H1 (cell line): ENCODE measurements around the gene SPATA31E1. TPM values are rescaled to one million over a fixed set of nuclear protein-coding genes. Genes with fewer than 3 reads are reported as not detected.

ENCODE experiments used
- CTCF ChIA-PET: fragments of 300-600 bp; sonication (Branson Sonifier 250); formaldehyde crosslinking; loops from one replicate; lab custom pipeline; 2021; ENCODE audit not compliant: partially characterized antibody; lab: Charles Lee
- POLR2A ChIA-PET: fragments of 300-600 bp; sonication (Branson Sonifier 250); formaldehyde crosslinking; loops from one replicate; lab custom pipeline; 2021; ENCODE audit warnings: inconsistent platforms; ENCODE audit not compliant: partially characterized antibody; lab: Charles Lee
- DNase-seq, 2 experiments: peaks; one replicate each; pipeline versions ENCODE4 v3.0.0 to v3.0.0-alpha.2; 2010 to 2022; ENCODE audit warnings: low spot score in 2 of 2, low read depth in 1 of 2, mixed read lengths in 1 of 2
- FAIRE-seq: peaks from 2 replicates; lab custom pipeline; 2011; peaks lifted over from hg19 to GRCh38; lab: Jason Lieb, UNC
- H2AFZ ChIP-seq: 2 replicates; pipeline ENCODE4 v1.8.1; 2012; ENCODE audit warnings: low read length, inconsistent platforms
- H2AK5ac ChIP-seq: 2 replicates; pipeline ENCODE4 v1.6.1; 2013; ENCODE audit warnings: low read depth, low read length
- H2BK120ac ChIP-seq: replicated peaks from 2 replicates; pipeline ENCODE3; 2013; ENCODE audit warnings: low read depth, low read length, inconsistent platforms
- H2BK12ac ChIP-seq: 2 replicates; pipeline ENCODE4 v1.6.1; 2013; ENCODE audit warnings: low read depth, low read length
- H2BK15ac ChIP-seq: 2 replicates; pipeline ENCODE4 v1.6.1; 2013; ENCODE audit warnings: low read length
- H2BK20ac ChIP-seq: 2 replicates; pipeline ENCODE4 v1.6.1; 2013; ENCODE audit warnings: low read length
- H2BK5ac ChIP-seq: 2 replicates; pipeline ENCODE4 v1.6.1; 2013; ENCODE audit warnings: low read depth, low read length
- H3K14ac ChIP-seq: 2 replicates; pipeline ENCODE4 v1.6.1; 2013; ENCODE audit warnings: inconsistent platforms; ENCODE audit not compliant: insufficient read length
- H3K18ac ChIP-seq: 2 replicates; pipeline ENCODE4 v1.6.1; 2013; ENCODE audit warnings: low read length; ENCODE audit errors: extremely low read depth
- H3K23ac ChIP-seq: 2 replicates; pipeline ENCODE4 v1.6.1; 2013; ENCODE audit warnings: inconsistent platforms; ENCODE audit not compliant: insufficient read length
- H3K23me2 ChIP-seq: 2 replicates; pipeline ENCODE4 v1.6.1; 2013; ENCODE audit warnings: low read depth, low read length
- H3K27ac ChIP-seq: 2 replicates; pipeline ENCODE4 v1.6.1; 2011; ENCODE audit warnings: low read depth, low read length, inconsistent platforms
- H3K27me3 ChIP-seq, 4 experiments: replicated peaks in 1 of 4; 1 replicate in 1 of 4; 2 replicates in 3 of 4; pipeline versions ENCODE4 v1.6.1 to v1.8.1; 2011 to 2013; ENCODE audit warnings: low read length in 3 of 4, mild to moderate bottlenecking in 3 of 4, inconsistent platforms in 2 of 4, mixed read lengths in 2 of 4, moderate library complexity in 1 of 4; ENCODE audit not compliant: control insufficient read depth in 3 of 4, insufficient read depth in 3 of 4; ENCODE audit errors: extremely low read depth in 1 of 4
- H3K36me3 ChIP-seq, 4 experiments: 2 replicates each; pipeline versions ENCODE4 v1.6.1 to v1.8.1; 2011 to 2013; ENCODE audit warnings: mild to moderate bottlenecking in 4 of 4, low read length in 3 of 4, moderate library complexity in 2 of 4, control low read depth in 1 of 4, inconsistent platforms in 1 of 4; ENCODE audit not compliant: insufficient read depth in 4 of 4, control insufficient read depth in 2 of 4
- H3K4ac ChIP-seq: replicated peaks from 2 replicates; pipeline ENCODE3; 2013; ENCODE audit warnings: low read length, low read depth, mixed read lengths, inconsistent platforms; ENCODE audit not compliant: insufficient read length
- H3K4me1 ChIP-seq, 4 experiments: replicated peaks in 1 of 4; 1 replicate in 1 of 4; 2 replicates in 3 of 4; pipeline versions ENCODE4 v1.6.1 to v1.8.1; 2011 to 2013; ENCODE audit warnings: low read length in 3 of 4, inconsistent platforms in 2 of 4, mixed read lengths in 1 of 4; ENCODE audit not compliant: insufficient read depth in 4 of 4, control insufficient read depth in 3 of 4
- H3K4me2 ChIP-seq, 2 experiments: 2 replicates each; pipeline versions ENCODE4 v1.6.1 to v1.8.1; 2011 to 2013; ENCODE audit warnings: low read depth in 2 of 2, low read length in 2 of 2, control low read depth in 1 of 2, inconsistent platforms in 1 of 2, mild to moderate bottlenecking in 1 of 2; ENCODE audit not compliant: insufficient read depth in 1 of 2
- H3K4me3 ChIP-seq, 4 experiments: fragments of 200-600, 300-600 bp in 1 of 4; sonication (generic), shearing (Covaris generic), sonication (Bioruptor Twin) in 1 of 4; 2 replicates each; pipeline versions ENCODE4 v1.5.1 to v1.8.1; 2011 to 2016; ENCODE audit warnings: low read length in 4 of 4, low read depth in 3 of 4, control low read depth in 2 of 4, inconsistent platforms in 2 of 4, mild to moderate bottlenecking in 2 of 4, mixed read lengths in 1 of 4, moderate library complexity in 1 of 4; ENCODE audit not compliant: insufficient read depth in 2 of 4; ENCODE audit errors: extremely low read depth in 1 of 4
- H3K56ac ChIP-seq: replicated peaks from 2 replicates; pipeline ENCODE3; 2013; ENCODE audit warnings: low read depth, mild to moderate bottlenecking, mixed read lengths, low read length, inconsistent platforms; ENCODE audit not compliant: insufficient read length
- H3K79me1 ChIP-seq: 2 replicates; pipeline ENCODE4 v1.6.1; 2013; ENCODE audit warnings: low read depth, low read length, control low read depth
- H3K79me2 ChIP-seq, 2 experiments: 2 replicates each; pipeline versions ENCODE4 v1.6.1 to v1.8.1; 2012 to 2013; ENCODE audit warnings: low read length in 2 of 2, mild to moderate bottlenecking in 2 of 2, inconsistent platforms in 1 of 2; ENCODE audit not compliant: insufficient read depth in 2 of 2, control insufficient read depth in 1 of 2
- H3K9ac ChIP-seq, 4 experiments: replicated peaks in 1 of 4; 1 replicate in 1 of 4; 2 replicates in 3 of 4; pipeline versions ENCODE4 v1.6.1 to v1.8.1; 2011 to 2013; ENCODE audit warnings: low read depth in 3 of 4, low read length in 3 of 4, control low read depth in 2 of 4, mild to moderate bottlenecking in 2 of 4, moderate library complexity in 2 of 4, inconsistent platforms in 1 of 4; ENCODE audit errors: extremely low read depth in 1 of 4
- H3K9me3 ChIP-seq, 2 experiments: 2 replicates each; pipeline versions ENCODE4 v1.6.1 to v1.8.1; 2012 to 2013; ENCODE audit warnings: mild to moderate bottlenecking in 2 of 2, moderate library complexity in 2 of 2, control low read depth in 1 of 2, inconsistent platforms in 1 of 2, low read depth in 1 of 2, low read length in 1 of 2, mixed read lengths in 1 of 2; ENCODE audit not compliant: insufficient read depth in 2 of 2
- H4K20me1 ChIP-seq, 2 experiments: replicated peaks in 1 of 2; 2 replicates each; pipeline versions ENCODE3 to v1.8.1; 2011 to 2013; ENCODE audit warnings: inconsistent platforms in 2 of 2, low read length in 2 of 2, mild to moderate bottlenecking in 1 of 2; ENCODE audit not compliant: insufficient read depth in 2 of 2, control insufficient read depth in 1 of 2
- H4K5ac ChIP-seq: 2 replicates; pipeline ENCODE4 v1.6.1; 2013; ENCODE audit warnings: low read length, low read depth, mixed read lengths, inconsistent platforms; ENCODE audit not compliant: insufficient read length
- H4K8ac ChIP-seq: 2 replicates; pipeline ENCODE4 v1.8.0; 2013; ENCODE audit warnings: mild to moderate bottlenecking, moderate library complexity, low read length, inconsistent platforms; ENCODE audit not compliant: insufficient read depth; ENCODE audit errors: extremely low read depth
- H4K91ac ChIP-seq: replicated peaks from 2 replicates; pipeline ENCODE3; 2013; ENCODE audit warnings: low read length, mixed read lengths, inconsistent platforms; ENCODE audit not compliant: insufficient read length
- CTBP2 ChIP-seq: IDR thresholded peaks from 2 replicates; pipeline ENCODE4 v1.7.0; 2011; ENCODE audit warnings: borderline replicate concordance, mild to moderate bottlenecking, moderate library complexity, mixed read lengths, low read length; ENCODE audit not compliant: insufficient read depth, insufficient read length
- WGBS, 2 experiments: shearing (Covaris generic) in 1 of 2; methylation state at CpG; one replicate each; pipeline versions ENCODE4 v1.1.6 to v1.1.7; 2013 to 2015; ENCODE audit warnings: low lambda C conversion rate in 2 of 2, mixed read lengths in 2 of 2, inconsistent platforms in 1 of 2, low coverage in 1 of 2, missing lambda C conversion rate in 1 of 2; ENCODE audit not compliant: insufficient replicate concordance in 2 of 2, insufficient coverage in 1 of 2, insufficient read length in 1 of 2; ENCODE audit errors: extremely low coverage in 1 of 2, missing lambda C conversion rate in 1 of 2; 5-methylcytosine and 5-hydroxymethylcytosine counted together
- polyA plus RNA-seq, 7 experiments: library from polyadenylated mRNA; depleted of rRNA in 3 of 7; stranded (reverse) in 5 of 7; unstranded in 2 of 7; fragments of >200 nt in 5 of 7; fragments of 200-250 nt in 2 of 7; gene quantifications; 1 replicate in 5 of 7; 2 replicates in 1 of 7; 4 replicates in 1 of 7; pipeline versions ENCODE4 v1.2.1 to v1.2.3, GENCODE V29; 2011 to 2013; ENCODE audit warnings: missing spikeins in 2 of 7, mixed read lengths in 2 of 7
- total RNA-seq: library from RNA; stranded (reverse); fragmentation: NEBNext Ultra II Directional; extraction: Animal tissue kit (Norgen Biotek cat#: 25700); gene quantifications from 2 replicates; pipeline ENCODE4 v1.2.1, GENCODE V29; 2021

The SPATA31E1 gene
- total and polyA plus RNA-seq, 2 of the 8 experiments (the other 6 are each of a cell fraction or from before 2014, with no cell fraction given), result 0.05 to 0.09 TPM

GRCh38 chr9:87868635-87869034 lies 14.0 kb upstream of the SPATA31E1 start:
- ChIA-PET CTCF (interaction anchor here (1.8 kb wide), 1 partner anchor 15 kb away, joined by 9 read pairs; the partner anchor contains the start of gene SPATA31E1), POLR2A (no interaction called here)
- Histone ChIP-seq H3K14ac (no peak overlapping the region), H3K79me2 (no peaks in the 10 kb centered on the region), H2BK20ac (no peak overlapping the region), H4K20me1 (peaks cover 0 to 5% of the 10 kb centered on the region in 2 experiments), H2BK5ac (no peak overlapping the region), H4K91ac (no peak overlapping the region), H3K23ac (no peak overlapping the region), H3K4me3 (no peak overlapping the region), H3K4me1 (no peaks in the 10 kb centered on the region), H3K18ac (no peak overlapping the region), H3K27ac (no peak overlapping the region), H2BK12ac (no peak overlapping the region), H3K79me1 (no peaks in the 10 kb centered on the region), H2AK5ac (no peak overlapping the region), H2AFZ (no peak overlapping the region), H3K23me2 (peaks cover 8% of the 10 kb centered on the region; the same call in 1 of the 2 replicates), H3K56ac (no peak overlapping the region), H3K36me3 (no peaks in the 10 kb centered on the region), H3K9me3 (no peaks in the 10 kb centered on the region), H3K4ac (no peak overlapping the region), H3K27me3 (no peaks in the 10 kb centered on the region; a peak in 1 of 7 replicates), H2BK15ac (no peak overlapping the region), H3K4me2 (no peak overlapping the region), H2BK120ac (no peak overlapping the region), H4K8ac (no peak overlapping the region), H3K9ac (no peak overlapping the region), H4K5ac (no peak overlapping the region)
- FAIRE-seq (no peak), DNase-seq (no peak)
- 92% methylated on average over 3 of the region's 3 CpGs; no CpG with 5 or more reads in 1 of the 2 experiments for WGBS, 2 experiments
- TF ChIP-seq CTBP2, result no peak
